K562 (cell line): Measurements from ENCODE around the gene ACSM2B. TPM values are rescaled to one million over a fixed set of nuclear protein-coding genes. Genes with fewer than 3 reads are reported as not detected.

Experiments
- ATAC-seq: fragments of 200-7000 bp; cut with Tn5 transposase; 3 replicates; pipeline ENCODE4 v1.9.1; 2020; ENCODE audit warnings: moderate library complexity
- BruUV-seq: library from RNA; stranded (reverse); fragments of 400-500 nt; replicated peaks from 2 replicates; lab custom pipeline; 2021; lab: Mats Ljungman, UMichigan
- CTCF ChIA-PET: fragments of 300-600 bp; formaldehyde crosslinking; extraction: SDS; loops from one replicate; lab custom pipeline; 2021; ENCODE audit warnings: low intra/inter-chr PET ratio; lab: Yijun Ruan, JAX
- POLR2A ChIA-PET: fragments of 300-600, 350-650 bp; sonication (Branson Sonifier 250); formaldehyde crosslinking; extraction: SDS; loops from one replicate; lab custom pipeline; 2021; ENCODE audit warnings: antibody characterized with exemption, inconsistent platforms; lab: Yijun Ruan, JAX
- DNase-seq, 4 experiments: peaks; one replicate each; pipeline versions ENCODE4 v3.0.0 to v3.0.0-alpha.2; 2011 to 2018; ENCODE audit warnings: low spot score in 3 of 4, mixed read lengths in 3 of 4; ENCODE audit errors: extremely low read depth in 1 of 4
- FAIRE-seq: peaks from 2 replicates; lab custom pipeline; 2011; peaks lifted over from hg19 to GRCh38; lab: Jason Lieb, UNC
- H2AFZ ChIP-seq: 2 replicates; pipeline ENCODE4 v1.6.0; 2011; ENCODE audit warnings: low read depth, low read length, control low read depth, inconsistent platforms
- H3K27ac ChIP-seq: fragments of 200-600 bp; 3 replicates; pipeline ENCODE4 v1.8.0; 2011; ENCODE audit warnings: low read depth, mild to moderate bottlenecking, control low read depth, inconsistent platforms, low read length, moderate library complexity, mixed read lengths; ENCODE audit errors: extremely low read depth
- H3K27me3 ChIP-seq, 2 experiments: fragments of 300-600 bp in 1 of 2; 2 replicates in 1 of 2; 3 replicates in 1 of 2; pipeline versions ENCODE4 v1.6.0 to v1.8.0; 2011; ENCODE audit warnings: inconsistent platforms in 2 of 2, low read length in 2 of 2, mild to moderate bottlenecking in 1 of 2, mixed read lengths in 1 of 2, moderate library complexity in 1 of 2; ENCODE audit not compliant: control insufficient read depth in 2 of 2, insufficient read depth in 2 of 2
- H3K36me3 ChIP-seq: fragments of 300-600 bp; 3 replicates; pipeline ENCODE4 v1.8.0; 2011; ENCODE audit warnings: mild to moderate bottlenecking, low read length, inconsistent platforms; ENCODE audit not compliant: control insufficient read depth, insufficient read depth
- H3K4me1 ChIP-seq, 2 experiments: fragments of 200-600 bp in 1 of 2; replicated peaks in 1 of 2; 2 replicates in 1 of 2; 3 replicates in 1 of 2; pipeline versions ENCODE4 v1.5.1 to v1.8.0; 2011; ENCODE audit warnings: inconsistent platforms in 2 of 2, low read length in 2 of 2, mild to moderate bottlenecking in 1 of 2, mixed read lengths in 1 of 2, moderate library complexity in 1 of 2; ENCODE audit not compliant: control insufficient read depth in 2 of 2, insufficient read depth in 2 of 2
- H3K4me2 ChIP-seq: 2 replicates; pipeline ENCODE4 v1.6.1; 2011; ENCODE audit warnings: low read length, control low read depth, inconsistent platforms, mixed read lengths; ENCODE audit not compliant: insufficient read depth
- H3K4me3 ChIP-seq: fragments of 200-600 bp; sonication (generic), shearing (Covaris generic); 2 replicates; pipeline ENCODE4 v1.5.1; 2016; ENCODE audit warnings: control low read depth, inconsistent platforms
- H3K79me2 ChIP-seq: fragments of 200-600 bp; 3 replicates; pipeline ENCODE4 v1.8.0; 2011; ENCODE audit warnings: low read length, inconsistent platforms; ENCODE audit not compliant: control insufficient read depth, insufficient read depth
- H3K9ac ChIP-seq, 2 experiments: 2 replicates each; pipeline versions ENCODE4 v1.6.0 to v1.6.1; 2011; ENCODE audit warnings: low read depth in 2 of 2, low read length in 2 of 2, control low read depth in 1 of 2, inconsistent platforms in 1 of 2, mild to moderate bottlenecking in 1 of 2, mixed read lengths in 1 of 2; ENCODE audit not compliant: insufficient read depth in 1 of 2
- H3K9me1 ChIP-seq: one replicate; pipeline ENCODE4 v1.6.0; 2011; ENCODE audit warnings: inconsistent platforms, mild to moderate bottlenecking, low read length, moderate library complexity; ENCODE audit not compliant: control insufficient read depth, insufficient read depth
- H3K9me3 ChIP-seq: replicated peaks from 2 replicates; pipeline ENCODE4 v1.5.1; 2011; ENCODE audit warnings: low read depth, low read length, inconsistent platforms; ENCODE audit not compliant: control insufficient read depth, insufficient read depth
- H4K20me1 ChIP-seq: replicated peaks from 2 replicates; pipeline ENCODE4 v1.6.1; 2011; ENCODE audit warnings: low read length, inconsistent platforms, mixed read lengths; ENCODE audit not compliant: control insufficient read depth, insufficient read depth
- CBX5 ChIP-seq: IDR thresholded peaks from 2 replicates; pipeline ENCODE4 v1.6.1; 2014; ENCODE audit warnings: low read depth, borderline replicate concordance
- HOXB6 ChIP-seq: fragments of 250-450 bp; sonication (Bioruptor Pico); IDR thresholded peaks from 2 replicates; pipeline ENCODE4 v1.5.1; 2022; ENCODE audit warnings: mild to moderate bottlenecking, borderline replicate concordance
- MCM2 ChIP-seq: fragments of 450-650 bp; IDR thresholded peaks from 2 replicates; pipeline ENCODE4 v1.6.1; 2017; ENCODE audit warnings: low read depth, mild to moderate bottlenecking
- NFIX ChIP-seq: fragments of 250-450 bp; sonication (Bioruptor Pico); IDR thresholded peaks from 2 replicates; pipeline ENCODE4 v1.4.0; 2020; ENCODE audit warnings: low read depth, mild to moderate bottlenecking, moderate library complexity
- NR3C1 ChIP-seq: sonication (generic); formaldehyde crosslinking; IDR thresholded peaks from 2 replicates; pipeline ENCODE4 v1.8.1; 2022; ENCODE audit warnings: missing genetic modification reagents
- POLR2AphosphoS5 ChIP-seq: IDR thresholded peaks from 2 replicates; pipeline ENCODE4 v1.6.1; 2011; ENCODE audit warnings: mild to moderate bottlenecking, low read depth, low read length, moderate library complexity; ENCODE audit not compliant: control insufficient read depth, insufficient read depth
- POLR3G ChIP-seq: IDR thresholded peaks from 2 replicates; pipeline ENCODE4 v1.6.1; 2011; ENCODE audit not compliant: insufficient read length, insufficient replicate concordance; ENCODE audit errors: extremely low read depth
- PPARD ChIP-seq: fragments of 250-450 bp; sonication (Bioruptor Pico); IDR thresholded peaks from 2 replicates; pipeline ENCODE4 v1.8.0; 2022; ENCODE audit warnings: inconsistent platforms, mild to moderate bottlenecking, moderate library complexity
- SRF ChIP-seq, 2 experiments: fragments of 250-450, 450-650 bp in 1 of 2; sonication (Bioruptor Pico) in 1 of 2; sonication (generic) in 1 of 2; formaldehyde crosslinking; IDR thresholded peaks; 2 replicates each; pipeline versions ENCODE4 v1.5.0 to v1.5.1; 2020 to 2022; ENCODE audit warnings: mild to moderate bottlenecking in 1 of 2, missing genetic modification reagents in 1 of 2
- ZBTB17 ChIP-seq: fragments of 450-650 bp; formaldehyde crosslinking; IDR thresholded peaks from 2 replicates; pipeline ENCODE4 v1.4.0; 2020; ENCODE audit warnings: mild to moderate bottlenecking
- ZFP36 ChIP-seq: fragments of 150-350 bp; IDR thresholded peaks from 2 replicates; pipeline ENCODE4 v1.6.1; 2018; ENCODE audit warnings: low read length, low read depth; ENCODE audit not compliant: partially characterized antibody
- ZNF311 ChIP-seq: fragments of 250-450 bp; sonication (Bioruptor Pico); IDR thresholded peaks from 2 replicates; pipeline ENCODE4 v1.4.0; 2020; ENCODE audit warnings: mild to moderate bottlenecking, moderate library complexity
- ZNF354B ChIP-seq: fragments of 250-450 bp; sonication (Bioruptor Pico); IDR thresholded peaks from 2 replicates; pipeline ENCODE4 v1.4.0; 2020
- ZNF444 ChIP-seq: fragments of 250-450 bp; sonication (Bioruptor Pico); IDR thresholded peaks from 2 replicates; pipeline ENCODE4 v1.4.0; 2020; ENCODE audit warnings: mild to moderate bottlenecking, moderate library complexity
- ZNF507 ChIP-seq: conservative IDR thresholded peaks from 2 replicates; pipeline ENCODE4 v1.6.1; 2017; ENCODE audit warnings: missing genetic modification characterization, missing compliant biosample characterization
- ZSCAN32 ChIP-seq: fragments of 450-650 bp; formaldehyde crosslinking; IDR thresholded peaks from 2 replicates; pipeline ENCODE4 v1.4.0; 2020; ENCODE audit warnings: mild to moderate bottlenecking, moderate library complexity
- WGBS: fragments of 100-300 bp; shearing (Covaris generic); methylation state at CpG from one replicate; pipeline ENCODE4 v1.1.6; 2016; ENCODE audit warnings: low coverage, mixed read lengths; ENCODE audit not compliant: insufficient coverage; ENCODE audit errors: missing lambda C conversion rate; 5-methylcytosine and 5-hydroxymethylcytosine counted together
- in situ Hi-C: fragments of 300-500 bp; cut with MboI; formaldehyde crosslinking; loops from 4 replicates; pipeline ENCODE4 v1.15.0; 2018; ENCODE audit warnings: inconsistent platforms, mixed read lengths
- intact Hi-C: fragments of 100-400 bp; cut with micrococcal nuclease; formaldehyde crosslinking; loops from 2 replicates; pipeline ENCODE4 v1.14.2; 2022
- polyA plus RNA-seq, 8 experiments: library from polyadenylated mRNA; depleted of rRNA in 4 of 8; stranded (reverse) in 5 of 8; unstranded in 3 of 8; fragments of >200 nt; fragmentation: Nextera tagmentation in 2 of 8; fragmentation: Illumina TruSeq in 1 of 8; extraction: Ambion mirVana in 2 of 8; extraction: Trizol in 1 of 8; gene quantifications; 2 replicates each; pipeline versions ENCODE4 v1.2.1 to v1.2.3, GENCODE V29; 2011 to 2014; ENCODE audit warnings: inconsistent platforms in 1 of 8, missing spikeins in 1 of 8
- total RNA-seq, 7 experiments: library from RNA; depleted of rRNA in 6 of 7; stranded (reverse); fragments of >200 nt in 6 of 7; fragmentation: Illumina TruSeq in 2 of 7; extraction: Trizol in 2 of 7; gene quantifications; 2 replicates each; pipeline versions ENCODE4 v1.2.1 to v1.2.3, GENCODE V29; 2011 to 2021; ENCODE audit warnings: low replicate concordance in 1 of 7
- TF ChIP-seq, protein P1 (sequence below): fragments of 450-650 bp; IDR thresholded peaks from 2 replicates; pipeline ENCODE4 v1.6.1; 2018; ENCODE audit warnings: mild to moderate bottlenecking, low read depth; ENCODE audit not compliant: partially characterized antibody
- TF ChIP-seq, protein P2 (sequence below): fragments of 250-450 bp; sonication (Bioruptor Pico); IDR thresholded peaks from 2 replicates; pipeline ENCODE4 v1.8.0; 2022; ENCODE audit warnings: inconsistent platforms

Gene ACSM2B
- total and polyA plus RNA-seq, 9 of the 15 experiments (the other 6 are each of a cell fraction or from before 2014, with no cell fraction given): 0.06 to 0.69 (median 0.55) TPM; not detected in 3

DNA sequence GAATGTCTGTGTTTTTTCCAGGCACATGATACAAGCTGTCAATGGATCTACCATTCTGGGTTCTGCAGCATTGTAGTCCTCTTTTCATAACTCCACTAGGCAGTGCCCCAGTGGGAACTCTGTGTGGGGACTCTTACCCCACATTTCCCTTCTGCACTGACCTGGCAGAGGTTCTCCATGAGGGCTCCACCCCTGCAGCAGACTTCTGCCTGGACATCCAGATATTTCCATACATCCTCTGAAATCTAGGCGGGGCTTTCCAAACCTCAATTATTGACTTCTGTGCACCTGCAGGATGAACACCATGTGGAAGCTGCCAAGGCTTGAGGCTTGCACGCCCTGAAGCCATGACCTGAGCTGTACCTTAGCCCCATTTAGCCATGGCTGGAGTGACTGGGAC lies 68.9 kb downstream of the ACSM2B start:
- ChIA-PET CTCF (no interaction called here), POLR2A (no interaction called here)
- Histone ChIP-seq H3K36me3 (no peaks in the 10 kb centered on the region), H3K9me1 (no peaks in the 10 kb centered on the region), H3K4me3 (no peak overlapping the region), H3K9ac (no peak overlapping the region), H3K27me3 (no peaks in the 10 kb centered on the region), H3K27ac (no peak overlapping the region), H3K4me2 (no peak overlapping the region), H2AFZ (no peak overlapping the region), H4K20me1 (no peaks in the 10 kb centered on the region), H3K9me3 (no peaks in the 10 kb centered on the region), H3K79me2 (no peaks in the 10 kb centered on the region), H3K4me1 (no peaks in the 10 kb centered on the region)
- intact Hi-C loops: no loop called here
- ATAC-seq (no peak), DNase-seq (no peak), FAIRE-seq (no peak)
- in situ Hi-C loops: no loop called here
- WGBS: 0% methylated on average over 2 of the region's 2 CpGs
- TF ChIP-seq ZNF354B: no peak
- no peak for TF ChIP-seq HOXB6 (CRISPR knock-in tag)
- no peak for TF ChIP-seq ZNF507
- TF ChIP-seq CBX5: peak; percentile 75; the same call in 1 of the 2 replicates
- TF ChIP-seq POLR2AphosphoS5: no peak
- TF ChIP-seq SRF (CRISPR knock-in tag; IDR thresholded peaks at IDR 0.05): no peak
- no peak for TF ChIP-seq MCM2
- no peak for TF ChIP-seq POLR3G
- TF ChIP-seq, protein P1, sequence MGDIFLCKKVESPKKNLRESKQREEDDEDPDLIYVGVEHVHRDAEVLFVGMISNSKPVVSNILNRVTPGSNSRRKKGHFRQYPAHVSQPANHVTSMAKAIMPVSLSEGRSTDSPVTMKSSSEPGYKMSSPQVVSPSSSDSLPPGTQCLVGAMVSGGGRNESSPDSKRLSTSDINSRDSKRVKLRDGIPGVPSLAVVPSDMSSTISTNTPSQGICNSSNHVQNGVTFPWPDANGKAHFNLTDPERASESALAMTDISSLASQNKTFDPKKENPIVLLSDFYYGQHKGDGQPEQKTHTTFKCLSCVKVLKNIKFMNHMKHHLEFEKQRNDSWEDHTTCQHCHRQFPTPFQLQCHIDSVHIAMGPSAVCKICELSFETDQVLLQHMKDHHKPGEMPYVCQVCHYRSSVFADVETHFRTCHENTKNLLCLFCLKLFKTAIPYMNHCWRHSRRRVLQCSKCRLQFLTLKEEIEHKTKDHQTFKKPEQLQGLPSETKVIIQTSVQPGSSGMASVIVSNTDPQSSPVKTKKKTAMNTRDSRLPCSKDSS: peak; percentile 22
- no peak for TF ChIP-seq NR3C1 (CRISPR knock-in tag)
- no peak for TF ChIP-seq ZNF444 (CRISPR knock-in tag)
- TF ChIP-seq ZSCAN32 (CRISPR knock-in tag): no peak
- peak; percentile 23 for TF ChIP-seq ZFP36
- no peak for TF ChIP-seq NFIX (CRISPR knock-in tag)
- no peak for TF ChIP-seq ZBTB17
- TF ChIP-seq PPARD (CRISPR knock-in tag): no peak
- no peak for TF ChIP-seq ZNF311 (CRISPR knock-in tag)
- TF ChIP-seq, protein P2, sequence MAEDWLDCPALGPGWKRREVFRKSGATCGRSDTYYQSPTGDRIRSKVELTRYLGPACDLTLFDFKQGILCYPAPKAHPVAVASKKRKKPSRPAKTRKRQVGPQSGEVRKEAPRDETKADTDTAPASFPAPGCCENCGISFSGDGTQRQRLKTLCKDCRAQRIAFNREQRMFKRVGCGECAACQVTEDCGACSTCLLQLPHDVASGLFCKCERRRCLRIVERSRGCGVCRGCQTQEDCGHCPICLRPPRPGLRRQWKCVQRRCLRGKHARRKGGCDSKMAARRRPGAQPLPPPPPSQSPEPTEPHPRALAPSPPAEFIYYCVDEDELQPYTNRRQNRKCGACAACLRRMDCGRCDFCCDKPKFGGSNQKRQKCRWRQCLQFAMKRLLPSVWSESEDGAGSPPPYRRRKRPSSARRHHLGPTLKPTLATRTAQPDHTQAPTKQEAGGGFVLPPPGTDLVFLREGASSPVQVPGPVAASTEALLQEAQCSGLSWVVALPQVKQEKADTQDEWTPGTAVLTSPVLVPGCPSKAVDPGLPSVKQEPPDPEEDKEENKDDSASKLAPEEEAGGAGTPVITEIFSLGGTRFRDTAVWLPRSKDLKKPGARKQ (CRISPR knock-in tag): no peak
- no TSS peak for BruUV-seq
